Astrocyte (in vitro differentiated cells and primary cell): ENCODE measurements around the gene SCTR. TPM values are rescaled to one million over a fixed set of nuclear protein-coding genes. Genes with fewer than 3 reads are reported as not detected.

ENCODE experiments used
- DNase-seq: peaks from one replicate; pipeline ENCODE4 v3.0.0-alpha.2; 2010; ENCODE audit warnings: low read depth
- FAIRE-seq: peaks from 2 replicates; lab custom pipeline; 2011; peaks lifted over from hg19 to GRCh38; lab: Jason Lieb, UNC
- H2AFZ ChIP-seq: 2 replicates; pipeline ENCODE4 v1.6.0; 2012; ENCODE audit warnings: low read depth, low read length, inconsistent platforms
- H3K27ac ChIP-seq: 2 replicates; pipeline ENCODE4 v1.5.1; 2011; ENCODE audit warnings: low read depth, low read length, inconsistent platforms
- H3K27me3 ChIP-seq: 2 replicates; pipeline ENCODE4 v1.6.0; 2011; ENCODE audit warnings: low read length, inconsistent platforms; ENCODE audit not compliant: insufficient read depth
- H3K36me3 ChIP-seq: 2 replicates; pipeline ENCODE4 v1.5.1; 2011; ENCODE audit warnings: low read length, inconsistent platforms; ENCODE audit not compliant: insufficient read depth
- H3K4me1 ChIP-seq: 2 replicates; pipeline ENCODE4 v1.5.1; 2011; ENCODE audit warnings: low read length, inconsistent platforms; ENCODE audit not compliant: insufficient read depth
- H3K4me2 ChIP-seq: 2 replicates; pipeline ENCODE4 v1.6.0; 2012; ENCODE audit warnings: low read length, inconsistent platforms
- H3K4me3 ChIP-seq: 2 replicates; pipeline ENCODE4 v1.5.1; 2011; ENCODE audit warnings: low read depth, mild to moderate bottlenecking, low read length, inconsistent platforms; ENCODE audit not compliant: insufficient read depth
- H3K79me2 ChIP-seq: 2 replicates; pipeline ENCODE4 v1.6.0; 2012; ENCODE audit warnings: mild to moderate bottlenecking, low read length, inconsistent platforms; ENCODE audit not compliant: insufficient read depth
- H3K9ac ChIP-seq: 2 replicates; pipeline ENCODE4 v1.6.0; 2012; ENCODE audit warnings: mild to moderate bottlenecking, low read length, inconsistent platforms
- H3K9me3 ChIP-seq: 2 replicates; pipeline ENCODE4 v1.5.1; 2012; ENCODE audit warnings: low read depth, mild to moderate bottlenecking, low read length, inconsistent platforms; ENCODE audit not compliant: insufficient read depth
- H4K20me1 ChIP-seq: 2 replicates; pipeline ENCODE4 v1.6.0; 2012; ENCODE audit warnings: low read length, inconsistent platforms; ENCODE audit not compliant: insufficient read depth
- H3K27ac Mint-ChIP-seq: one replicate; pipeline ENCODE4 v1.8.0; 2021; ENCODE audit warnings: mild to moderate bottlenecking, mixed read lengths; ENCODE audit not compliant: unreplicated experiment
- H3K27me3 Mint-ChIP-seq: one replicate; pipeline ENCODE4 v1.8.0; 2021; ENCODE audit warnings: low read depth, mixed read lengths; ENCODE audit not compliant: unreplicated experiment
- H3K36me3 Mint-ChIP-seq: one replicate; pipeline ENCODE4 v1.8.0; 2021; ENCODE audit warnings: low read depth, mixed read lengths; ENCODE audit not compliant: unreplicated experiment
- H3K4me1 Mint-ChIP-seq: one replicate; pipeline ENCODE4 v1.8.0; 2021; ENCODE audit warnings: low read depth, mixed read lengths; ENCODE audit not compliant: unreplicated experiment
- H3K4me3 Mint-ChIP-seq: one replicate; pipeline ENCODE4 v1.8.0; 2021; ENCODE audit warnings: mild to moderate bottlenecking, moderate library complexity, mixed read lengths; ENCODE audit not compliant: unreplicated experiment
- H3K9me3 Mint-ChIP-seq: one replicate; pipeline ENCODE4 v1.8.0; 2021; ENCODE audit warnings: mild to moderate bottlenecking, mixed read lengths; ENCODE audit not compliant: unreplicated experiment
- EZH2 ChIP-seq: IDR thresholded peaks from 2 replicates; pipeline ENCODE4 v1.6.1; 2012; ENCODE audit warnings: mild to moderate bottlenecking, low read length, inconsistent platforms; ENCODE audit not compliant: insufficient read depth
- total RNA-seq: library from RNA; stranded (reverse); gene quantifications from 2 replicates; pipeline ENCODE4 v1.2.1, GENCODE V29; 2021
- TF ChIP-seq, protein P1 (sequence below): IDR thresholded peaks from 2 replicates; pipeline ENCODE4 v1.5.1; 2011; ENCODE audit warnings: low read depth, mild to moderate bottlenecking, inconsistent platforms, low read length, moderate library complexity; ENCODE audit not compliant: insufficient read depth

The SCTR gene
- total RNA-seq, 1 donor from 2014 or later = not detected

DNA sequence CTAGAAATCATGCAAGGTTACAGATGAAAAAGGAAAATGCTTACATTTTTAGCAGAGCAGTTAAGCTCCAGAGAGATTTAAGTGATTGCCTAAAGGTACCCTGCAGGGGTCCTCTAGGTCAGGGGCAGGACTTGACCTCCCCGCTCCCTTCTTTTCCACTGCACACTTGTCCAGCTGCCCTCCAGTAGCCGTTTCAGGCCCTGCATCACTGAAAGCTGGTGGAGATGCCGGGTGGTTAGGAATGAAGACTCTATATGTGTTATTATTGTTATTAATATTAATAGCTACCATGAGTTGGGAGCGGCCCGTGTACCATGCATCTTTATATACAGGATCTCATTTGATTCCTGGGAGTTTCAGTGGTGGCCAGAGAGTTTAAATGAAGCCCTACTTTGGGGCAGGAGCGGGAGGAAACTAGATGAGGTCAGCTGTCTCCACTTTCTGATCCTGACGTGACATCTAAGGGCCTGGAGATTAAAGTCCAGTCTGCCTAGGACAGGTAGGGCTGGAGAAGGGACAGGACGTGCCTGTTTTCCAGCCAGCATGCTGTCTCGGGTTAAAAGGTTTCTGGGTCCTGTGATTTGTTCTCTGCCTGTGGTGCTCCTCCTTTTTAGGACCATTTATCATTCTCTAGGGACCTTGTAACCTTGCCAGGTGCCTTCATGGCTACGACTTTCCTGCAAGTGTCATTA is 90.5 kb downstream of the SCTR start:
- Histone ChIP-seq H3K4me1 (peaks cover 13% of the 10 kb centered on the region), H3K36me3 (no peaks in the 10 kb centered on the region), H3K4me3 (no peak overlapping the region), H3K4me2 (no peak overlapping the region), H3K27ac (no peak overlapping the region), H2AFZ (no peak overlapping the region), H3K79me2 (no peaks in the 10 kb centered on the region), H3K9ac (no peak overlapping the region), H4K20me1 (peaks cover 7% of the 10 kb centered on the region), H3K9me3 (no peaks in the 10 kb centered on the region), H3K27me3 (peaks cover 2% of the 10 kb centered on the region)
- H3K4me3 Mint-ChIP-seq = no peak overlapping the region
- no peak for FAIRE-seq
- H3K27me3 Mint-ChIP-seq = peaks cover 52% of the 10 kb centered on the region
- H3K27ac Mint-ChIP-seq = no peak overlapping the region
- H3K9me3 Mint-ChIP-seq = peaks cover 8% of the 10 kb centered on the region
- DNase-seq = no peak
- TF ChIP-seq EZH2 = no peak
- TF ChIP-seq, protein P1, sequence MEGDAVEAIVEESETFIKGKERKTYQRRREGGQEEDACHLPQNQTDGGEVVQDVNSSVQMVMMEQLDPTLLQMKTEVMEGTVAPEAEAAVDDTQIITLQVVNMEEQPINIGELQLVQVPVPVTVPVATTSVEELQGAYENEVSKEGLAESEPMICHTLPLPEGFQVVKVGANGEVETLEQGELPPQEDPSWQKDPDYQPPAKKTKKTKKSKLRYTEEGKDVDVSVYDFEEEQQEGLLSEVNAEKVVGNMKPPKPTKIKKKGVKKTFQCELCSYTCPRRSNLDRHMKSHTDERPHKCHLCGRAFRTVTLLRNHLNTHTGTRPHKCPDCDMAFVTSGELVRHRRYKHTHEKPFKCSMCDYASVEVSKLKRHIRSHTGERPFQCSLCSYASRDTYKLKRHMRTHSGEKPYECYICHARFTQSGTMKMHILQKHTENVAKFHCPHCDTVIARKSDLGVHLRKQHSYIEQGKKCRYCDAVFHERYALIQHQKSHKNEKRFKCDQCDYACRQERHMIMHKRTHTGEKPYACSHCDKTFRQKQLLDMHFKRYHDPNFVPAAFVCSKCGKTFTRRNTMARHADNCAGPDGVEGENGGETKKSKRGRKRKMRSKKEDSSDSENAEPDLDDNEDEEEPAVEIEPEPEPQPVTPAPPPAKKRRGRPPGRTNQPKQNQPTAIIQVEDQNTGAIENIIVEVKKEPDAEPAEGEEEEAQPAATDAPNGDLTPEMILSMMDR = no peak
- H3K4me1 Mint-ChIP-seq = peaks cover 1% of the 10 kb centered on the region
- H3K36me3 Mint-ChIP-seq = peaks cover 4% of the 10 kb centered on the region

DNA sequence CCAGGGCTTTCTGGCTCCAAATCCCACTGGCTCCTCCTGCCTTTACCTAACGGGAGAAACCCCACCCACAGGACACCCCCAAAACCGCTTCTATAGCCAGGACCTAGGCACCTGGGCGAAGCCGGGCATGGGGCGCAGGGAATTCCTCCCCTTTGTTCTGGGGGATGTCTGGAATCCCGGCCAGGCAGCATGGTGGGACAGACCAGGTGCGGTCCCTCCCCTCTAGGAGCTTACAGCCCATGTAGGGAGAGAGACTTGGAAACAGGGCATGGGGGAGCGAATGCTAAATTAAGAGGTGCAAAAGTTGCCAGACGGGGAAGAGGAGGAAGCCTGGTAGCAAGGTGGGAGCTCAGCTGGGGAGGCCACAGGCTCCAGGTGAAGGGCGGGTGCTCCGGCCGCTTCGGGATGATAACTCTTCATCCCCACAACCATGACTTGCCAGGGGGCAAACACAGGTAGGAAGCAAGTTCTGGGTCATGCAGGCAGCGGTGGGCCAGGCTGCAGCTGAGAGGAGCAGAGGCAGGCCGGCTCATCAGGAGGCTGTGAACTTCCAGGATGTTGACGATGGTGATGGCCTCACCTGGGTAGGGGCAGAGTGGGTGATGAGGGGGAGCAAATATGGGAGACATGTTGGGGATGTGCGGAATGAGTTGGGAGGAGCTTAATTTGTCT is 91.3 kb downstream of the SCTR start:
- no peaks in the 10 kb centered on the region for H3K79me2 ChIP-seq
- Mint-ChIP-seq H3K4me3 (peak overlapping the region; percentile 82), H3K27ac (no peak overlapping the region), H3K4me1 (peaks cover 1% of the 10 kb centered on the region), H3K9me3 (peaks cover 5% of the 10 kb centered on the region), H3K27me3 (peaks cover 51% of the 10 kb centered on the region), H3K36me3 (peaks cover 4% of the 10 kb centered on the region)
- peaks cover 13% of the 10 kb centered on the region for H3K4me1 ChIP-seq
- DNase-seq = no peak
- no peak overlapping the region for H3K9ac ChIP-seq
- peaks cover 5% of the 10 kb centered on the region for H3K27me3 ChIP-seq
- H3K27ac ChIP-seq = no peak overlapping the region
- TF ChIP-seq EZH2 = no peak
- TF ChIP-seq, protein P1 = no peak
- H3K4me2 ChIP-seq = peak overlapping the region; percentile 86
- H3K36me3 ChIP-seq = no peaks in the 10 kb centered on the region
- H4K20me1 ChIP-seq = peaks cover 7% of the 10 kb centered on the region
- peak overlapping the region; percentile 75 for H2AFZ ChIP-seq
- no peaks in the 10 kb centered on the region for H3K9me3 ChIP-seq
- no peak for FAIRE-seq
- no peak overlapping the region for H3K4me3 ChIP-seq
